GM19468 (cell line): ENCODE results near the gene CXXC5.
"Not testable (repeated sequence)": the region's sequence is repeated elsewhere in the genome, so short reads cannot be mapped to it uniquely, and the experiment has no call there.

Experiments used
- ATAC-seq: cut with Tn5 transposase; IDR thresholded peaks from one replicate; pipeline ENCODE4 v1.9.1; 2021; ENCODE audit warnings: mild to moderate bottlenecking, moderate library complexity, moderate number of reproducible peaks; ENCODE audit not compliant: unreplicated experiment; ENCODE audit errors: extremely low read depth

Gene CXXC5

GRCh38 chr5:139648205-139649081, at the start of gene CXXC5:
Gene CXXC5 (plus strand): TSS chr5:139648349. CDS start chr5:139680524, 32,175 bp downstream.
- no peak for ATAC-seq

- ATAC-seq = not testable (repeated sequence)
These were observed 49.6 kb upstream of the CXXC5 start for GRCh38 chr5:139598601-139598965.

GRCh38 chr5:139600336-139600949, 47.7 kb upstream of the CXXC5 start:
- ATAC-seq = no peak

GRCh38 chr5:139601429-139601828, 46.7 kb upstream of the CXXC5 start:
- ATAC-seq = no peak

DNA sequence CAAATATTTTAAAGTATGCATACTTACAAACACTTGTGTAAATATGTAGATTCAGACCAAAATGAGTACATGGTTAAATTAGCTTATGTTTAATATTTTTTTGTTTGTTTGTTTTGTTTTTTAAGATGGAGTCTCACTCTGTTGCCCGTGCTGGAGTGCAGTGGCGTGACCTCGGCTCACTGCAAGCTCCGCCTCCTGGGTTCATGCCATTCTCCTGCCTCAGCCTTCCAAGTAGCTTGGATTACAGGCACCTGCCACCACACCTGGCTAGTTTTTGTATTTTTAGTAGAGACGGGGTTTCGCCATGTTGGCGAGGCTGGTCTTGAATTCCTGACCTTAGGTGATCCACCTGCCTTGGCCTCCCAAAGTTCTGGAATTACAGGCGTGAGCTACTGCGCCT, 46.2 kb upstream of the CXXC5 start:
- not testable (repeated sequence) for ATAC-seq

DNA sequence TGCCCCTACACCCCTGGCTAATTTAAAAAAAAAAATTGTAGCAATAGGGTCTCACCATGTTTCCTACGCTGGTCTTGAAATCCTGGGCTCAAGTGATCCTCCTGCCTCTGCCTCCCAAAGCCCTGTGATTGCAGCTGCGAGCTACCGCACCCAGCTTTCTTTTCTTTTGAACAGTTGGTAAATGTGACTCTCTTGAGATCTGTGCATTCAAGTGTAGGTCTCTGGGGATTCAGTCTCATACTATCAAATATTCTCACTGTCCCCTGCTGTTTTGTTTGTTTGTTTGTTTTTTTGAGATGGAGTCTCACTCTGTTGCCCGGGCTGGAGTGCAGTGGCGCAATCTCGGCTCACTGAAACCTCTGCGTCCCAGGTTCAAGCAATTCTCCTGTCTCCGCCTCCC, 42.3 kb upstream of the CXXC5 start:
- ATAC-seq = no peak

- no peak for ATAC-seq
These were observed 36.2 kb upstream of the CXXC5 start for GRCh38 chr5:139611703-139612584.

- ATAC-seq = no peak
These were observed 28.3 kb upstream of the CXXC5 start for GRCh38 chr5:139619861-139620260.

- not testable (repeated sequence) for ATAC-seq
These were observed 22.8 kb upstream of the CXXC5 start for GRCh38 chr5:139625398-139625797.

GRCh38 chr5:139630855-139631254, 17.3 kb upstream of the CXXC5 start:
- no peak for ATAC-seq

DNA sequence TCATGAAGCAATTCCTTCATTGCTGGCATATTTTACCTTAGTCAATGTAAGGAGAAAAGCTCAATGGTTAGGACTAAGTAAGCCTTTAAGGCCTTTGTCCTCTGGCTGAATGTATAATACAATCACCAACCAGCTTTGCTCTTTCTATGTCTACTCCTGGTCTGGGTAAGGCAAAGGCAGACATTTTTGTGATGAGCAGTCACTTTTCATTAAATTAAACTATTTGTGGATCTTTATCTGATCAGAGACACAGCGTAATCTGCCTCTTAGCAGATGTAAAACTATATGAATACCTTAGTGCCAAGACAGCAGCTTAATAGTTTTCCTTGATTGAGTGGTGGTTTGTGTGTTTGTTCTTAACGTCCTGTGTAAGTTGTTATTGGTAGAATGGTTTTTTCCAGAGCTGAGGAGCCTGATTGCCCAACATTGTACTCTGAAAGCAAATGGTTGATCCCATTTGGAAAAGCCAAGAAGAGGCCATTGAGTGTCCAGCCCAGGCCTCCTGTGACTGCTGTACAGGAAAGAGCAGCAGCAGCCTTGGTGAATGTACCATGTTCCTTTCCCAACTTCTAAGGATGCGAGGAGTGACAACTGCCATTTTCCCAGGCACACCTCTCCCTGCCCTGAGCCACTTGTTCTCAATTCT, 16.5 kb upstream of the CXXC5 start:
- no peak for ATAC-seq

DNA sequence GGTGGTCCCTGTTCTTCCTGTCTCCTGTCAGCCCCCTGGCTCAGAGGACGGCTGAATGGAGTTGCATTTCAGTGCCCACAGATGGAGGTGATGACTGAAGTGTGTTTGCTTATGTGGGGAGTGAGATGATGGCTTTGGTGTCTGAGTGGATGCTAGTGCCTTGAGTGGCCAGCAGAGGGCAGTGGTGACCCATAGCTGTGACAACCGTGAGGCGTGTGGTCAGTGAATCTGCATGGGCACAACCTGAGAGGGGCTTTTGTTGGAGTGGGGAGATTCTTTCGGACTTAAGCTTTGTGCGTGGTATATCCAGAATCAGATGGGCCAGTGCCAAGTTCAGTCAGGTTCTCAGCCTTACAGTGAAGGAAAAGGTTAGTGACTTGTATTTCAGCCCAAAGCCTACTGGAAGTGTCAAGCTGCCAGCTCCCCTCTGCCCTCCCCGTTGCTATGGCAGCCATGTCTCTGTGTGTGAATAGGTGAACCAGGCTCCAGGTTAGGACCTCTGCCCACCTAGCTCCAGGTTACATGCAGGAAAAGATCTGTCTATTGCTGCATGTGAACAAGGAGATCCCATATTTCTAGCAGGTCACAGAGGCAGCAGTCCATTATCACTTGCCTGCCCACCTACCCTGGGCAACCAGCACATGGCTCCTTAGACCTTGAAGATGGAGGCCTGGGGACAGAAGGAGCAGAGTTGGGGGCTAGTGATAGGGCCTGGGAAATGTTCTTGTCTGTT, 14.7 kb upstream of the CXXC5 start:
- no peak for ATAC-seq

GRCh38 chr5:139634028-139634325, 14.2 kb upstream of the CXXC5 start:
- no peak for ATAC-seq

- no peak for ATAC-seq
These were observed 13.6 kb upstream of the CXXC5 start for GRCh38 chr5:139634541-139634940.

GRCh38 chr5:139635191-139635590, 13.0 kb upstream of the CXXC5 start:
- no peak for ATAC-seq

DNA sequence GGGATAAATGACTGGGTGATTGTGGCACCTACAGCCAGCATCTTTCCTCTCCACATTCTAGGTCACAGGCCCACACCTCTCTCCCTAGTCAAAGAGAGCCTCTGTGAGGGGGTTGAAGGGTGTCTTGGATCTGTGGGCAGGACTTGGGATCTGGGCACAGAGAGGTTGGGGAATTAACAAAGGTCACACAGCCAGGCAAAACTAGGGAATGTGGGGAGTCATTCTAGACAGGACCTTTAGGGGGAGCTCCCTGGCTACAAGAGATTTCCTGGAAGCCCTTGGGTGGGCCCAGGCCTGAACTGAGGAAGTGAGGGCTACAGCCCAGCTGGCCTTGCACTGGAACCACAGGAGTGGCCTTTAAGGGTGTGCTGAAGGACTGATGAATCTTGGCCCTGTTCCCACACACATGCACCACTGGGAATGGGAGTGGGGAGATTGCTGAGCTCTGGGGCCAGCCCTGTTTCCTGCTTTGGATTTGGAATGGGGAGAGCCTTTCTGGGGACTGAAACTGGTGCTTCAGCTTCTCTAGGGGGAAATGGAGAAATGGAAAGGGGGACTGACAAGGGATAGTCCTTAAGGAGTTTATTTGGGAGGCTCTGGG, 12.4 kb upstream of the CXXC5 start:
- no peak for ATAC-seq

DNA sequence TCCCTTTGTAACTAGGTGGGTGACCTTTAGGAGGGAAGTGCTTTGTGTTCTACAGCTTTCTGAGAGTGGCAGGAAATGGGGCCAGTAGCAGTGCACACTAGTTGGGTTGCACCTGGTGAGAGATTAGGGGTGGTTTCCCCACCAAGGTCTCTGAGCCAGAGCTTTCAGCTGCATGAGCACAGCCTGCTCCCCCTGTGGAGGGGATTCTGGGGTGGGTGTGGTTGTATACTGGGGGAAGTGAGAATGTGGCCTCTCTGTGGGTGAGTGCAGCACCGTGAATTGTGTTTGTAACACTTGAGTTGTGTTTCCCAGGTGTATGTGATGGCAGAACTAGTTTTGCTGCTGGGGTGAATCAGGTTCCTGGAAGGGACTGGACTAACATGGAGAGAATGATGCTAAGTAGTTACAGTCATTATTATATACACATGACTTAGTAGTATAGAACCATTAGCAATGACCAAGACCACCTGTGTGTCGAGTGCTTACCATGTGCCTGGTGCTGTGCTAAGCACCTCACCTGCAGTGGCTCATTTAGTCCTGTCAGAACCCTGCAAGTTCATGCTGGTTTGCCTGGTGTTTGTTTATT, 11.8 kb upstream of the CXXC5 start:
- peak; percentile 53 for ATAC-seq

DNA sequence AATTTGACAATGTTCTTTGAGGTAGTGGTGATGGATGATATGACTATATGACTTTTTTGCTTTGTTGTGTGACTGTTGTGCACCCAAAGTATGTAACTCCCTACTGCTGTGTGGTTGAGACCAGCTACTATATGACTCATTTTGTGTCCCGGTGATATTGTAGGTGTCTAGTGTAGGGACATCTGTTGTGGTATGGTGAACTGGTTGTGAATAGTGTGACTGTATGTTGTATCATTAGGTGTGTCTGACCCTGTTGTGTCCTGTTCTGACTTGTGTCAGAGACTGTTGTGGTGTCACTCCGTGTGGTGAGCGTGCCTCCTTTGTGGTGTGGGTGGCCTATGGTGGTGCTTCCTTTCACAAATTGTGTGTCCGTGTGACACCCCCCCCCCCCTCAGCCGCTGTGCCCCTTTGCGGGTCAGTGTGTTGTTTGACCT, 11.2 kb upstream of the CXXC5 start:
- no peak for ATAC-seq
